ENCODE data around the gene AUTS2.

AUTS2 gene

DNA sequence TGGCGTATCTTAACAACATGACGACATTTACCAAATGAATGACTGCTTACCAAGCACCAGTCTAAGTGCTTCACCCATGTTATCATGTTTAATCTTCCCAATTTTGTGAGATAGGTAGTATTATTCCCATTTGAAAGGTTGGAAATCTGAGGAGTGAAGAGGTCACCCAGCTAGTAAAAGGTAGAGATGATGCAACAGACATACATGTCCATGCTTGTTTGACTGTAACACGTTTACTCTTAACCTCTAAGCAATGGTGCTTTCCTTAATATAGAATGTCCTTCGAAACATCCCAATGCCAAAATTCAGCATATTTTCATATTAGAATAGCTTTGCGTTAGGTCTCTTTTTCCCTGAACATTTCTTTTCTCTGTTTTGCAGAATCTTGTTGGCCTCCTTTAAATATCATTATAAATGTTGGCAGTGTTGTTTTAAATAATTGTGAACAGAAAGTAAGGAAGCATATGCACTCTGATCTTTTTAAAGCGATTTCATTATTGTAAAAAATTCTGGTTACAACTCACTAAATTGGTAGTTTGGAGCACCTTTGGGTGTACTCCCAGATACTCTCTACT, 722.8 kb downstream of the AUTS2 start:
- TF ChIP-seq SPI1 (IDR thresholded peaks at IDR 0.05; ENCODE audit: low read depth, low read length) (no peak), POU2F2 (IDR thresholded peaks at IDR 0.05; ENCODE audit: low read depth, low read length) (no peak)
- DNase-seq (ENCODE audit: insufficient read length, low spot score) (no peak), FAIRE-seq (no peak)

DNA sequence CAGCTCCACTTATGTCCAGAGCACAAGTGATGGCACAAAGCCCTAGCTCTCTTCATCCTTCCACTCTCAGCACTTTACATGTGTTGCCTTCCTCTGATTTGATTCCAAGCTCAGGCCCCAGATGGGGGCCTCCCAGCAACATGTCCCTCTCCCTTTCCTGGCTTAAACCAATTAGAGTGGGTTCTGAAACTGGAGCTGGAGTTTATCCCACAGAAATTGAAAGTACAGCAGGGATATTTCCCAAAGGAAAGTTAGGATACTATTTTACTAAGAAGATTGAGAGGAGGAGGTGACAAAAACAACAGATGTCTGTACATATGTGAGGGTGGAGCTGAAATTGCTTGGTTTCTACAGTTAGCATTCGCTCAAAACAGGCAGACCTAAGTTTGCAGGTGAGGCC, 724.6 kb downstream of the AUTS2 start:
- TF ChIP-seq SPI1 (IDR thresholded peaks at IDR 0.05; ENCODE audit: low read depth, low read length), result no peak
- no peak for DNase-seq (ENCODE audit: insufficient read length, low spot score)
- FAIRE-seq, result no peak

DNA sequence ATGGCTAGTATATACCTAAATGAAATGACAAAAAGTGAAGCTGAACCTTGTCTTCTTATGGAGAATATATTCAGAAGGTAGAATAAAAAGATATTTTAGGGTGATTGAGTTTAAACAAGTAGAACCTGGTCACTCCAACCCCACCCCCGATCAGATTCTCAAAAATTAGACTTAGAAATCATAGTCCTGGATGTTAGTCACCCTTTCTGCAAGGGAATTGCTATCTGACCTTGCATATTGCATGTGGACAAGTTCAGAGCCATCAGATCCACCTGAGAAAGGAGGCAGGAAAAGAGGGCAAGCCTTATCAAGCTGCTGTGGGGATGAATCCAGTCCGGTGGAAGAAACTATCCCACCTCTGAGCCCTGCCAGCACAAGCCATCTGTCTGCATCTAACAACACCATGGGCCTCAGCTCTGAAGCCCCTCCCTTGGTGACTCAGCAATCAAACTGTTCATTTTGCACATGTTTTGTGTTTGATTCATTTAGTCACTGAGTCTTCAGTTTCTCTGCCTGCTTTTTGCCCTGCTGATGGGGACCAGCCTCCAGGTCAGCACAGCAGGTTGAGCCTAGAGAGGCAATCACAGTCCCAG, 727.3 kb downstream of the AUTS2 start:
- no peak for TF ChIP-seq PAX5 (IDR thresholded peaks at IDR 0.05; ENCODE audit: insufficient read depth, low read length, severe bottlenecking)
- TF ChIP-seq POU2F2 (IDR thresholded peaks at IDR 0.05; ENCODE audit: low read depth, low read length), result no peak
- no peak for TF ChIP-seq POLR2AphosphoS5 (IDR thresholded peaks at IDR 0.05; ENCODE audit: low read depth, low read length)
- TF ChIP-seq SPI1 (IDR thresholded peaks at IDR 0.05; ENCODE audit: low read depth, low read length), result no peak
- no peak for TF ChIP-seq TAF1 (IDR thresholded peaks at IDR 0.05; ENCODE audit: low read depth, low read length)
- no peak for TF ChIP-seq POLR2A (IDR thresholded peaks at IDR 0.05; ENCODE audit: low read depth, low read length)
- FAIRE-seq (no peak), DNase-seq (ENCODE audit: insufficient read length, low spot score) (no peak)

DNA sequence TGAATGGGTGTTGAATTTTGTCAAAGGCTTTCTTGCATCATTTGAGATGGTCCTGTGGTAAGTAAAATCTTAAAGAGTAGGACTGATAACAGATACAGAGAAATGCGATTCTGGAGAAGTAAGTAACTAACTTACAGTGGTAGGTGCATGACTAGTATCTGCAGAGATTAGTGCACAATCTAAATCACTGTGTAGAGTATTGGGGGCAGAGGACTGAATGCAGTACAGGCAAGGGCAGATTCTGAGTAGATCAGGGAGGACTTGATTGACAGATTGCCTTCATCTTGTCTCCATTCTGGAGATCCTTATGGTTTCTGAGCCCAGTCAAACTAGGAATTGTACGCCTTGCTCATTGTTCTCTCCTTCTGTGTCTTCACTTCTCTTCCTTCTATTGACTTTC, 736.0 kb downstream of the AUTS2 start:
- no peak for FAIRE-seq
- no peak for TF ChIP-seq SPI1 (IDR thresholded peaks at IDR 0.05; ENCODE audit: low read depth, low read length)
- TF ChIP-seq POLR2AphosphoS5 (IDR thresholded peaks at IDR 0.05; ENCODE audit: low read depth, low read length), result no peak
- no peak for TF ChIP-seq TAF1 (IDR thresholded peaks at IDR 0.05; ENCODE audit: low read depth, low read length)
- TF ChIP-seq PAX5 (IDR thresholded peaks at IDR 0.05; ENCODE audit: insufficient read depth, low read length, severe bottlenecking), result no peak
- TF ChIP-seq POU2F2 (IDR thresholded peaks at IDR 0.05; ENCODE audit: low read depth, low read length), result no peak
- TF ChIP-seq POLR2A (IDR thresholded peaks at IDR 0.05; ENCODE audit: low read depth, low read length), result no peak
- no peak for DNase-seq (ENCODE audit: insufficient read length, low spot score)

DNA sequence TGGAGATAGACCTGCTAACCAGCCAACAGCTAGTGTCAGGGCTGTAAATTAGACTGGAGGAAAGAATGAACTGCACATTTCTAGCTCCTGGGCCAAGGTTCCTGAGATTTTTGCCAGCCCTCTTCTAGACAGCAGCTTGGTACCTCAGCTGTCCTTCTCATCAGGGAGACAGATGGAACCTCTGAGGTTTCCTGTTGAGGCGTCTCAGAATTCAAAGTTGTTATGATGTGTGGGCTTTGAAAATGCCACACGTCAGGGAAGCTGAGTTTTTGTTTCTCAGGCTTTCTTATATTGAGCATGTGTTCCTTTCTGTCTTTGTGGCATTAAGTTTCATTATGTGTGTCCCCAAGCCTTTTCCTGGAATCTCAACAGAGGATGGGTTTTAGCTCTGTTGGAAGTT, 736.6 kb downstream of the AUTS2 start:
- FAIRE-seq (no peak), DNase-seq (ENCODE audit: insufficient read length, low spot score) (no peak)
- TF ChIP-seq POLR2AphosphoS5 (IDR thresholded peaks at IDR 0.05; ENCODE audit: low read depth, low read length), result no peak
- no peak for TF ChIP-seq POU2F2 (IDR thresholded peaks at IDR 0.05; ENCODE audit: low read depth, low read length)
- no peak for TF ChIP-seq POLR2A (IDR thresholded peaks at IDR 0.05; ENCODE audit: low read depth, low read length)
- no peak for TF ChIP-seq SPI1 (IDR thresholded peaks at IDR 0.05; ENCODE audit: low read depth, low read length)
- no peak for TF ChIP-seq PAX5 (IDR thresholded peaks at IDR 0.05; ENCODE audit: insufficient read depth, low read length, severe bottlenecking)
- no peak for TF ChIP-seq TAF1 (IDR thresholded peaks at IDR 0.05; ENCODE audit: low read depth, low read length)

DNA sequence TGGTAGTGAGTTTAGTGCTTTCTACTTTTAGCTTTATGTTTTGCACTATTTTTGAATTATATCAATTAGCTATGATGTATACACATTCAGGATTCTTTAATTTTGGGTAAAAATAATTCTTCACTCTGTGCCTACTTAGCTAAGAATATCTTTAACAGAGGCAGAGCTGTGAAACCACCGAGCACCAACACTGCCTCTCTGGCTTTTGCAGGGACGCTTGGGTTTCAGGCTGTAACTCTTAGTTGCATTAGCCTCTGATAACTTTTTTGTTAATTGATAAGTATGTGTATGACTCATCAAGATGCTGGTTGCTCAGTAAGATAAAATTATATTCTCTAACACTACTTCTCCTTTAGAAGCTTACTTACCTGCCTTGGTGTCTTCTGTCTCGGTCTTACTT, 738.3 kb downstream of the AUTS2 start:
- FAIRE-seq, result no peak
- no peak for DNase-seq (ENCODE audit: insufficient read length, low spot score)
- TF ChIP-seq PAX5 (IDR thresholded peaks at IDR 0.05; ENCODE audit: insufficient read depth, low read length, severe bottlenecking) (no peak), POLR2AphosphoS5 (IDR thresholded peaks at IDR 0.05; ENCODE audit: low read depth, low read length) (no peak), POU2F2 (IDR thresholded peaks at IDR 0.05; ENCODE audit: low read depth, low read length) (no peak), SPI1 (IDR thresholded peaks at IDR 0.05; ENCODE audit: low read depth, low read length) (no peak), TAF1 (IDR thresholded peaks at IDR 0.05; ENCODE audit: low read depth, low read length) (no peak), POLR2A (IDR thresholded peaks at IDR 0.05; ENCODE audit: low read depth, low read length) (no peak)

DNA sequence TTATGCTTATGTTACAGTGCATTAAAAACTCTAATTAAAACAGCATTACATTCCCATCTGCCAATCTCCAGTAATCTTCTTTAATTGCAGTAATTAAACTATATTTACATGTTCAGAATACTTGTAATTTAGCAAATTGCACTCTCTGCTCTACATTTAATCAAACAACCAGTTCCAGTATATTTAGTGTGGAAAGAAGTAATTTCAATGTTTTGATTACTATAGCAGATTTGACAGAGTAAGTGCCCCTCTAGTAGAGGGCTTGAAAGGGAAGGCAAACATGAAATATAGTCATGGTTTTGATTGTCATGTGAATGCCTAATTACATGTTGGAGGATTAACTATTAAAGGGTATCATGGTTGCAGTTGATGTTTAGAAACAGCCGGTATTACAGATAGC, 739.7 kb downstream of the AUTS2 start:
- TF ChIP-seq POLR2AphosphoS5 (IDR thresholded peaks at IDR 0.05; ENCODE audit: low read depth, low read length) (no peak), SPI1 (IDR thresholded peaks at IDR 0.05; ENCODE audit: low read depth, low read length) (no peak), PAX5 (IDR thresholded peaks at IDR 0.05; ENCODE audit: insufficient read depth, low read length, severe bottlenecking) (no peak), POLR2A (IDR thresholded peaks at IDR 0.05; ENCODE audit: low read depth, low read length) (no peak), POU2F2 (IDR thresholded peaks at IDR 0.05; ENCODE audit: low read depth, low read length) (no peak), TAF1 (IDR thresholded peaks at IDR 0.05; ENCODE audit: low read depth, low read length) (no peak)
- FAIRE-seq (no peak), DNase-seq (ENCODE audit: insufficient read length, low spot score) (no peak)

DNA sequence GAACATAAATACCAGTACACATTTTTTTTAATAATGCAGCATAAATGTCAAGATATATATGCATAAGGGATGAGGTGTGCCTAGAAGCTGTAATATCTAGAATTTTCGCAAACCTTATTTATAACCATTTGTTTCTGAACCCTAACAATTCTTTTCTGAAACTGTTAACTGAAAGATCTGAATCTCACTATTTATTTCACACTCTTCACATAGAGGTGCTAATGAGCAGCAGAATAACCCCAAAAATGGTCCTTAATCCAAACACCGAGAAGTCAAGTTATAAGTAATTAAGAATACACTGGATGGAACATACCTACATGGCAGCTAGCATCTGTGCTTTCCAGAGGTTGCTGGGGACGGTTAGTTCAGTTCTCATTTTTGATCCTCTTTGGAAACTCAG, 742.0 kb downstream of the AUTS2 start:
- no peak for TF ChIP-seq POLR2AphosphoS5 (IDR thresholded peaks at IDR 0.05; ENCODE audit: low read depth, low read length)
- TF ChIP-seq POLR2A (IDR thresholded peaks at IDR 0.05; ENCODE audit: low read depth, low read length), result no peak
- TF ChIP-seq TAF1 (IDR thresholded peaks at IDR 0.05; ENCODE audit: low read depth, low read length), result no peak
- no peak for TF ChIP-seq PAX5 (IDR thresholded peaks at IDR 0.05; ENCODE audit: insufficient read depth, low read length, severe bottlenecking)
- no peak for TF ChIP-seq SPI1 (IDR thresholded peaks at IDR 0.05; ENCODE audit: low read depth, low read length)
- no peak for TF ChIP-seq POU2F2 (IDR thresholded peaks at IDR 0.05; ENCODE audit: low read depth, low read length)
- FAIRE-seq (no peak), DNase-seq (ENCODE audit: insufficient read length, low spot score) (no peak)

DNA sequence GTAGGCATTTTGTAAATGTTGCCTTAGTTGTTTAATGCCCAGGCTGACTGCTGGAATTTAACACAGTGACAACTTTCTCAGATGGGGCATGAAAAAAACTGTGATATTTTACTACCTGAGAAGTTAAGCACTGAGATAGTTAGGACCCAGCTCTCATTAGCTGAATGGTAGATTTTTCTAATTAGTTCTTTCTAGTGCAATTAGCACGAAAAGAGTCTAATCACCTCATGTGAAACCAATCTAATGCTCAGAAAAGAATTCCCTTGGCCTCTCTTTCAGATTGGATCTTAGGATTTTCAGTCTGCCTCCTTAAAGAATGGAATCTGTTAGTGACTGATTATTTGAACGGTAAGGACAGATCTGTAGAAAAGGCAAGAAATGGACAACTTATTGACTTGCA, 743.2 kb downstream of the AUTS2 start:
- DNase-seq (ENCODE audit: insufficient read length, low spot score) (no peak), FAIRE-seq (no peak)
- TF ChIP-seq PAX5 (IDR thresholded peaks at IDR 0.05; ENCODE audit: insufficient read depth, low read length, severe bottlenecking) (no peak), POU2F2 (IDR thresholded peaks at IDR 0.05; ENCODE audit: low read depth, low read length) (no peak), TAF1 (IDR thresholded peaks at IDR 0.05; ENCODE audit: low read depth, low read length) (no peak), POLR2AphosphoS5 (IDR thresholded peaks at IDR 0.05; ENCODE audit: low read depth, low read length) (no peak), SPI1 (IDR thresholded peaks at IDR 0.05; ENCODE audit: low read depth, low read length) (no peak)

DNA sequence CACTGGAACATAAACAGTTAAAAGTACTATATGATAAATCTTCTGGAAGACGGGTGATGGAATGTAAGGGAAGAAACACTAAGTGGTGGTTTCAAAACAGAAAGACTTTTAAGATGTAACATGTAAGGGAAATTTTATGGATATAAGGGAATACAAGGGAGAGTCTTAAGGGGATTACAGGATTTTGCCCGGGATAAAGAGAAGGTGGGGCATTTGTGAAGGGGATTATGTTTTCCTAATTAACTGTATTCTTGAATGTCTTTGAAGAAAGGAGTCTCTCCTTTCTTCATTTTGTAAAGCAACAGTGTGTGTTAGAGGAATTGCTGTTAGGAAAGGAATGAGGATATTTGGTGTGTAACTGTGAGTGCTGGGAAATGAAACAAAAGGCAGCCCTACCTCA, 745.2 kb downstream of the AUTS2 start:
- no peak for DNase-seq (ENCODE audit: insufficient read length, low spot score)
- FAIRE-seq, result peak; percentile 20
- TF ChIP-seq POU2F2 (IDR thresholded peaks at IDR 0.05; ENCODE audit: low read depth, low read length) (no peak), POLR2AphosphoS5 (IDR thresholded peaks at IDR 0.05; ENCODE audit: low read depth, low read length) (no peak), TAF1 (IDR thresholded peaks at IDR 0.05; ENCODE audit: low read depth, low read length) (no peak), PAX5 (IDR thresholded peaks at IDR 0.05; ENCODE audit: insufficient read depth, low read length, severe bottlenecking) (no peak), POLR2A (IDR thresholded peaks at IDR 0.05; ENCODE audit: low read depth, low read length) (no peak), SPI1 (IDR thresholded peaks at IDR 0.05; ENCODE audit: low read depth, low read length) (no peak)

Data from GM12891 (cell line).